GM19025 (cell line): ENCODE data around the gene ARIH2.

Experiments
- ATAC-seq: cut with Tn5 transposase; IDR thresholded peaks from one replicate; pipeline ENCODE4 v1.9.1; 2021; ENCODE audit warnings: mild to moderate bottlenecking, low read depth, moderate library complexity; ENCODE audit not compliant: unreplicated experiment

Gene ARIH2

DNA sequence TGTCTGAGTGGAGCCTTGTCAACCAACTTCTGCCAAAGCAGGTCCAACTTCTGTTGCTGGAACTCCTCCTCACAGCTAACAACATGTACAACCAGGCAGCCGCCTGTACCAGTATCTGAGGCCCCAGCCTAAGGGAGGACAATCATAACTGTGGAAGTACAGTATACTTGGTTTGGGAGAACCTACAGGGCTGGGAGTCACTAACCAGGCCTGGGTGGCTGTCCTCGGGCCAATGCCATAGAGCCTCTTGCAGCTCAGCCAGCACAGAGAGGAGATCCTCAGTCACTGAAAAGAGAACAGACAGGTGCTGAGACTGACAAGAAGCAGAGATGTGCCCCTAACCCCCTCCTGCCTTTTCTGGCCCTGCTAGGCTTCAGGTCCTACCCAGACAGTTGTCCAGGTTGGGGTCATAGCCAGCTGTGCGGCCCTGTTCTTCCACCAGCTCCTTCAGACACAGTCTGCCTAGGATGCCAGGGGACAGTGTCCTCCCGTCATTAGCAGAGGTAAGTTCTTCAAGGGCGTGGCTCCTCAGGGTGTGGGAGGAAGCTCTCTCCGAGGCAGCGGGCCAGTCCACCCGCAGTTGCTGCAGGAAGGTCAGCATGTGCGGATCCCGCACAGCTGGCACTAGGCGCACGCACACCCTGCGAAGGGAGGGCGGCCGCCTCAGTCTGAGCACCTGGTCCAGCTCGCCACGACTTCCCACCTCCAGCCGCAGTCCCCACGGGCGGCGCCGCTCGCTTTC is 98.8 kb downstream of the ARIH2 start:
- no peak for ATAC-seq

DNA sequence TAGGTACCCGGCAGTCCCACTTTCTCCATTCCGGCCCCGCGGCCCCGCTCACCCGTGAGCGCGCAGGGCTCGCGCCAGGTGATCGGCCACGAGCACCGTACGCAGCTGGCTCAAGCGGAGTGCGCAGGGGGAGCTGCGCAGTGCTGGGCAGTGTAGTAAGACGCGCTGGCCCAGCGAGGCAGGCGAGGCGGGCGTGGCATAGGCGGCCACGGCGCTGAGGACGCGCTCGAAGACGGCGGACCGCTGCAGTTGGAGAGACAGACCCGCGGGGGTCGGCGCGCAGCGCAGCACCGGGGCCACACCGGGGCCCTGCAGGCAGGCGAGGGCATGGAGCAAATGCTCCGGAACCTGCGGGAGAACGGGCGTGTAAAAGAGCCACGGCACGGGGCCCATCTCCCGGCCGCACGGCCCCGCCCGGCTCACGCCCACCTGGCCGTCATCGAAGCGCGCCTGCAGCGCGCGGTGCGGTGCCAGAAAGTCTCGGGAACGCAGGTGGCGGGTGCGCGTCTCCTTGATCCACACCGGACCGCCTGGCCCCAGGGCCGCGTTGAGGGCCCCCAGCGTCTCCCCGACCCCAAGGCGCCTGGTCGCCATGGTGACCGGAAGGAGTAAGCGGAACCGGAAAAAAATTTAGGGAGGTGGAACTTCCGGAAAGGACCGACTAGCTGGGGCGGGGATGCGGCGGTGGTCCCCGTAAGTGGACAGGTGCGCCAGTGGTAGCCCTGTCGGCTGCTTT is 99.5 kb downstream of the ARIH2 start, which contains the start of gene DALRD3:
TSS of gene DALRD3 (minus strand) at position 610 of the 736 bp plus-strand sequence. CDS start at position 594, 16 bp downstream.
- no peak for ATAC-seq

GRCh38 chr3:49018707-49019006 is 100.0 kb downstream of the ARIH2 start:
- ATAC-seq, result no peak

DNA sequence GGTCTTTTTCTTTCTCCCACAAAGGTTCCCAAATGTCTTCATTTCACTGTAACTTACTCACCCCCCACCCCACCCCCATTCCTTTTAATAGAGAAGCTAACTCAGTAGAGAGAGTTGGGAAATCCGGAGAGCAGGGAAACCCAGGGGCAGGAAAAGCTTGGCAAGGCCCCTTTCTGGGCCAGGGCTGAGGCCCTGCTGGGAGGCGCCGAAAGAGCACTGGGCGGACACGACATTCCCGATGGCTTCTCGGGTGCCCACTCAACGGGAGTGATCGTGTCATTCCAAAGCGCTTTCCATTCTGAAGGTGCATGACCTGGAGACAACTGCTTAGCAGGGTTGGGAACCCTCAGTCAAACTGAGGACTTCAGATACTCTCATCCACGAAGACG is 101.3 kb downstream of the ARIH2 start:
- ATAC-seq, result no peak

- peak; percentile 1 for ATAC-seq
Observed at GRCh38 chr3:49020330-49021212, 101.9 kb downstream of the ARIH2 start.

DNA sequence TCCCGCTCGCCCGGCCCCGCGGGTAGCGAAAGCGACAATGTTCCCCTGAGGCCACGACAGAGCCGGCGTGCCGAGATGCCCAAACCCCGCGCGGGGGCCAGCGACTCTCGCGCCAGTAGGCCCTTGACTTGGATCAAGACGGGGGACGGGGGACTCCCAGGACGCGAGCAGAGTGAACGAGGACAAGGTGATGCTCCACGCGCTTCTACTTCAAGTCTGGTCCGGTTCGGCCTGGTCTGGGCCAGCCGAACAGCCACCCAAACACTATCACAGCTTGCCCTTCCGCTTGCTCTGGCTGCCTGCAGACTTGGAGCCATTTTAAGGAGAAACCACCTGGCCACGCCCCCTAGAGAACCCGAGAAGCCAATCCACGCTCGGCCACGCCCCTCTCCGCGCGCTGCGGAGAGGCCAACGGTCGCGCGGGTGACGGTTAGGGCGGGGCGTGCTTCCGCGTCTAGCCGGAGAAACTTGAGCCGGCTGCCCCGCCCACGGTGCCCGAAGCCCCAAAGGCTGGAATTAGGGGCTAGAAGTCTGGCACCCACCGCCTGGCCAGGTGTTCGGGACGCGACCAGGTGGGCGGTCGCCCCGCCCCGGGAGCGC is 102.7 kb downstream of the ARIH2 start:
- peak; percentile 47 for ATAC-seq

- ATAC-seq, result peak; percentile 54
Observed at GRCh38 chr3:49021813-49022687, 103.4 kb downstream of the ARIH2 start, which contains the start of gene NDUFAF3. Gene NDUFAF3 (plus strand): TSS chr3:49022121. CDS start chr3:49022145, 24 bp downstream.

DNA sequence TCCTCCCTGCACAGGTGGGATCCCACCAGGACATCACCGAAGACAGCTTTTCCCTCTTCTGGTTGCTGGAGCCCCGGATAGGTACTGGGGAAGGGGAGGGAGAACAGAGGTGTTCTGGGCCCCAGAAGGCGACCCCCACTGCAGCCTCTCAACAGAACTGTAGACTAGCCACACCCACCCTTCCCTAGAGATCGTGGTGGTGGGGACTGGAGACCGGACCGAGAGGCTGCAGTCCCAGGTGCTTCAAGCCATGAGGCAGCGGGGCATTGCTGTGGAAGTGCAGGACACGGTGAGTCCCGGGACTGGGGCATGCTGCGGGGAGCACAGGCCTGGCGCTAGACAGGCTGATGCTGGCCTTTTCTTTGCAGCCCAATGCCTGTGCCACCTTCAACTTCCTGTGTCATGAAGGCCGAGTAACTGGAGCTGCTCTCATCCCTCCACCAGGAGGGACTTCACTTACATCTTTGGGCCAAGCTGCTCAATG is 104.1 kb downstream of the ARIH2 start:
- ATAC-seq, result no peak

- no peak for ATAC-seq
Observed at GRCh38 chr3:49023775-49024174, 105.1 kb downstream of the ARIH2 start.

DNA sequence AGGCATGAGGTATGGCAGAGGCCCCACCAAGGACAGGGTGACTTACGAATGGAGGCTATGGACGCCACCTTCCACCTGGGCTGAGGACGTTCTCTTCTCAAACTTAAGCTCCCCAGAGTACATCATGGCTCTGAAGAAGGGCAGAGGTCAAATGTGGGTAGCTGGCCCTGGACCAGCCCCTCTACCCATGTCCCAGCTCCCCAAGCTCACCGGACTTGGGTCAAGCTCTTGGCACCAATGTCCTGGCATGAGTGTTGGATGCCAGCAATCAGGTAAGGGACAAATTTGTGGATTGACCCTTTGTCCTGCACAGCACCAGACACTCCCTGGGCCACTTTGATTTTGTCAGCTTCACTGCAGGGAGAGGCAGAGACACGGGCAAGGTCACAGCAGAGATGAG is 105.8 kb downstream of the ARIH2 start:
- no peak for ATAC-seq

DNA sequence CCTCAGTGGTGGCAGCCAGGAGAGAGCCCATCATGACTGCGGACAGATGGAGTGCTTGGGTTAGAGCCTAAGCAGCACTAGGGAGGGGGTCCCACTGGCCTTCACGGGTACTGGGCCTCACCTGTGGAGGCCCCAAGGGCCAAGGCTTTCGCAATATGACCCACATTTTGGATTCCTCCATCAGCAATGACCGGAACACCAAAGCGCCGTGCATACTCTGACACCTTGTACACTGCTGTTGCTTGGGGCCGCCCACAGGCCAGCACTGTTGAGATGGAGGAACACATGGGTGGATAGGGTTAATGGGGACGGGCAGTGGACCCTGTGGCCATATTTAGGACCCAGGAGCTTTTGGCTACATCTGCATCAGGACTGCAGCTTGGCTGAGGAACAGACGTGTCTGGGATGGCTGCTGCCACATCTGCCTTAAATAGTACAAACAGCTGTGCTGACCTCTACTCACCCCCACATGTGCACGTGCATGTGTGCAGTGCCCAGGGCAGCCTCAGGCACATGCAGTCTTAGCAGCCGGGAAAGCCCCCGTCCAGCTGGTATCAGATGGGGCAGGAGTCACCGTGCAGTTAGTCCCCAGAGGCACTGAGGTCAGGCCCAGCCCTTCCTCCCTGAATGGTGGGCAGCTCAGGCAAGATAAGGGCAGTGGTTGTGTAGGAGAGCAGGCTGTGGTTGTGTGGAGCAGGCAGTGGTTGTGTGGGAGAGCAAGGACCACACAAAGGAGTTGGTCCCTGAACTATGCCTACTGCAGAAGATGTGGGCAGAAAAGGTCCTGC is 106.6 kb downstream of the ARIH2 start:
- ATAC-seq, result no peak

DNA sequence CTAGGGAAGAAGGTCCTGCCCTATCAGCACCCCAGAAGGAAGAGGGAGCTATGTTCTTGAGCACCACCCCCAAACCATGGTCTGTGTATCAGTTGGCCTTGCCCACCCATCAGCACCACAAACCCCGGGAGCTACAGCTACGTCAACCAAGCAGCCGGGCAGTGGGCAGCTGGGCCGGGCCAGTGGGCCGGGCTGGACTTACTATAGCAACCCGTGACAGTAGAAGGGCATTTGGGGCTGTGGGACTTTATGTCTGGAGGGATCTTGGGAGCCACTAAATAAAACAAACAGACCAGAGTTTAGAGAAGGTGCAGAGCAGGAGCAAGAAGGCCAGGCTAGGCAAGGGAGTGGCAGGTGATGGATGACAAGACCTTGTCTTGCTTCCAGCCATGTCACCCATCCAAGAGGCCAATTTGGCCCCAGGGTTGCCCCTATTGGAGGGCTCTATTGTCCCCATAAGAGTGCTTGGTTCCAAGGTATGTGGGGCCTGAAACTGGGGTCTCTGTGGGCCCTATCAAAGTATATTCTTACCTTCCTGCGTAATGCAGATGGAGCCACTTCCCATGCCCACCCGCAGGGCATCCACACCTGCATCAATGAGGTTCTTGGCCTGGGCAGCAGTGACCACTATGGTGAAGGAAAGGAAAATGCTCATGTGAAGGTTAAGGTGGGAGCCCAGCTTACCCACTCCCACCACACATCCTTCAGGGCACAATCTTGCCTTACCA is 107.3 kb downstream of the ARIH2 start:
- ATAC-seq, result no peak

DNA sequence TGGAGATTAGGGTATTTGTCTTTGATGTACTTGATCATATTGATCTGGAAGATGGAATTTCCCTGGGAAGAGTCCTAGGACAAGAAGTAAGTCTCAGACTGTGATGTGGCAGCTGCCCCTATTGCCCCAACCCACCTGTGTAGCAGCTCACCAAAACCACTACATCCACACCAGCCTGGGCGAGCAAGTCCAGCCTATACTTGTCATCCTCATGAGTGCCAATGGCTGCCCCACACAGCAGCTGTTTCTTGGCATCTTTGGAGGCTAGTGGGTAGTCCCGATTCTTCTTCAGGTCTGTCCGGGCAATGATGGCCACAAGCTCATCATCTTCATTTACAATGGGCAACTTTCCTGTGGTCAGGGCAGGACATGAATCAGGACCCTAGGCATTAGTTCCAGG is 107.9 kb downstream of the ARIH2 start:
- ATAC-seq, result no peak

- no peak for ATAC-seq
Observed at GRCh38 chr3:49027634-49028033, 109.0 kb downstream of the ARIH2 start.

DNA sequence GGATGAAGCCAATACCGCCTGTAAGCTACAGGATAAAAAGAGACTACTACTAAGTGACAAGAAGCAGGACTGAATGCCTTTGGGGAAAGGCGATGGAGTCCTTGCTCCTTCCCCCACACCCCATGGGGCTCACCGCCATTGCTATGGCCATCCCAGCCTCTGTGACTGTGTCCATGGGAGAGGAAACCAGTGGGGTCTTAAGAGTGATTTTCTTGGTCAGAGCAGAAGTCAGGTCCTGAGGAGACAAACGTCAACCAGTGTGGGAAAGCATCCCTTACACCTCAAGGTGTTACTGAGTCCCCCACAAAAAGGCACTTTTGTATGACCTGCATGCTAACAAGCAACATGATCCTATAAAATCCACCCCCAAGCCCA is 109.6 kb downstream of the ARIH2 start:
- no peak for ATAC-seq

DNA sequence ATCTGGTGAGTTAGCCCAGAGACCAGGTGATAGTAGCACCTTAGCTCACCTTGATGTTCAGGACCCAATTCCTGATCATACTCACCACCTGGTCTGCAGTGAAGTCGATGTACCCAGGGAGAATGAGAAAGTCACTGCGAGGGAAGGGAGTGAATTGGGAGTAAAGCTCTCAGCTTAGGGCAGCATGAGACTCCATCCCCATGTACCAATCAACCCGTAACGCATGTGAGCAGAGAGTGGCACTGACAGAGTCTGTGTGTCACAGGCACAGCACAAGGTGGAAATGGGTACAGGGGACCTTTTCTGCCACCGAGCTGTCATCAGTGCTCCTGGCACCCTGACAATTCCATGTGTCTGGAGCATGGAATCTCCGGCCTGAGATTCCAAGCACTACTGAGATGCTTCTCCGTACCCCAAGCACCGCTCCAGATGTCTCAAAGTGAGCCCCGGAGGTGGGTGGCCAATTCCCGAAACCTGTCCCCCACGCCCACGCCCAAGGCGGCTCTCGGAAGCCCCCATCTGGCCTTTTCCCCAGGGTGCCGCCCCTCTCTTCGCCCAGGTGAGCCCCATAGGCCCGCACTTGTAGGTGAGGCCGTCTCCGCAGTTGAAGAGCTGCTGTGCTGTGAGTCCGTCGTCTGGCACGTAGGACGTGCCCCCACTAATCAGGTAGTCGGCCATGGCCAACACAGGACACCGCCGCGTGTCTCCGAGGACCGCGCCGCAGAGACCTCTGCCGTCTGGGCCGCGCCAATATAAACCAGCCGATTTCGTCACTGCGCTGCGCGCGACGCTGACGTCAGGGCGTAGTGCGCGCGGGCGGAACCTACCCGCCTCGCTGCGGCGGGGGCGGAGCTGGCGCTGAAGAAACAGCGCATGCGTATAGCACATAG is 110.3 kb downstream of the ARIH2 start, which contains the start of gene IMPDH2:
TSS of gene IMPDH2 (minus strand) at position 726 of the 890 bp plus-strand sequence. CDS start at position 678, 48 bp downstream.
- peak; percentile 79 for ATAC-seq

DNA sequence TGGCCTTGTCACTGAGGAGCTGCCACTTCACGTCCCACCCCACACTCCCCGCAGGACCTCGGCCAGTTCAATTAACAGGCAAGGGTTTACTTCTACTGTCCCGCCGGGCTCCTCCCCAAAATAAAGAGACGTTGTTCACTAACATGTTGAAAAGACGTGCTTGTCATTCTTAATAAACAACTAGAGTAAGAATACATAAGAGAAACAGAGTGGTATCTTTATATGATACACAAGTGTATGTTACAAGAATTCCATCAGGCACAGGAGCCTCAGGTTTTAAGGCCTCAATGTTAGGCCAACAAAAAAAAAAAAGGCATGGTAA is 110.9 kb downstream of the ARIH2 start:
- no peak for ATAC-seq
